Gastrocnemius medialis (tissue), 4 donors: Measurements from ENCODE around the gene GIMAP8. TPM values are rescaled to one million over a fixed set of nuclear protein-coding genes. Genes with fewer than 3 reads are reported as not detected.

Experiments used
- ATAC-seq, 2 donors: fragments of 150-250 bp; one replicate each; pipeline ENCODE4 v1.9.1; 2016
- DNase-seq, 2 donors: peaks; one replicate each; pipeline ENCODE4 v3.0.0-alpha.2; 2019
- H3K27ac ChIP-seq, 4 donors: fragments of 200-600 bp; sonication (generic); 1 replicate in 1 of 4; 2 replicates in 3 of 4; pipeline ENCODE4 v1.5.1; 2016 to 2018; ENCODE audit warnings: mild to moderate bottlenecking in 2 of 4, moderate library complexity in 1 of 4
- H3K27me3 ChIP-seq, 3 donors: fragments of 200-600 bp; sonication (generic) in 2 of 3; 1 replicate in 1 of 3; 2 replicates in 2 of 3; pipeline versions ENCODE4 v1.5.1 to v1.6.0; 2016 to 2019; ENCODE audit warnings: mild to moderate bottlenecking in 1 of 3, moderate library complexity in 1 of 3
- H3K36me3 ChIP-seq, 2 donors: fragments of 200-600 bp; sonication (generic) in 1 of 2; one replicate each; pipeline ENCODE4 v1.5.1; 2017 to 2018
- H3K4me1 ChIP-seq, 2 donors: fragments of 200-600 bp; sonication (generic) in 1 of 2; one replicate each; pipeline ENCODE4 v1.5.1; 2016 to 2017; ENCODE audit warnings: mild to moderate bottlenecking in 2 of 2
- H3K4me3 ChIP-seq, 4 donors: fragments of 200-600 bp; sonication (generic) in 3 of 4; 1 replicate in 1 of 4; 2 replicates in 3 of 4; pipeline ENCODE4 v1.5.1; 2016 to 2019; ENCODE audit warnings: mild to moderate bottlenecking in 2 of 4
- H3K9me3 ChIP-seq, 3 donors: fragments of 200-600 bp; sonication (generic) in 2 of 3; 1 replicate in 1 of 3; 2 replicates in 2 of 3; pipeline ENCODE4 v1.5.1; 2016 to 2019
- POLR2A ChIP-seq, 2 donors: fragments of 450-650 bp; IDR thresholded peaks; one replicate each; pipeline ENCODE4 v1.6.1; 2017; ENCODE audit warnings: antibody characterized with exemption in 2 of 2, mild to moderate bottlenecking in 2 of 2, moderate library complexity in 2 of 2
- in situ Hi-C, 4 donors: fragments of 200-750 bp; cut with MboI; loops; one replicate each; pipeline versions ENCODE4 v1.15.0 to v1.8.0; 2017; ENCODE audit warnings: low sequenced_read_pairs in 4 of 4
- intact Hi-C: fragments of 100-400 bp; cut with DNase I; formaldehyde crosslinking; loops from one replicate; pipeline ENCODE4 v1.15.1; 2023; ENCODE audit warnings: low total_unique reads
- total RNA-seq, 4 donors: library from RNA; depleted of rRNA; stranded (reverse); fragments of >200 nt; gene quantifications; one replicate each; pipeline versions ENCODE4 v1.1.0 to v1.2.3, GENCODE V29; 2016
- TF ChIP-seq, protein P1 (sequence below), 5 experiments: fragments of 450-650 bp in 3 of 5; fragments of 200-600 bp in 2 of 5; sonication (generic) in 2 of 5; IDR thresholded peaks in 4 of 5; conservative IDR thresholded peaks in 1 of 5; 1 replicate in 4 of 5; 2 replicates in 1 of 5; pipeline ENCODE4 v1.5.1; 2016 to 2019; ENCODE audit warnings: antibody characterized with exemption in 5 of 5, mild to moderate bottlenecking in 3 of 5, moderate library complexity in 3 of 5

Gene GIMAP8
- total RNA-seq, 4 donors from 2014 or later: 5.4 to 10.4 (median 7.1) TPM

GRCh38 chr7:150420987-150421674 lies 29.3 kb upstream of the GIMAP8 start:
- peak; percentile 57 to 65 for DNase-seq
- TF ChIP-seq POLR2A (IDR thresholded peaks at IDR 0.05): no peak
- TF ChIP-seq, protein P1, sequence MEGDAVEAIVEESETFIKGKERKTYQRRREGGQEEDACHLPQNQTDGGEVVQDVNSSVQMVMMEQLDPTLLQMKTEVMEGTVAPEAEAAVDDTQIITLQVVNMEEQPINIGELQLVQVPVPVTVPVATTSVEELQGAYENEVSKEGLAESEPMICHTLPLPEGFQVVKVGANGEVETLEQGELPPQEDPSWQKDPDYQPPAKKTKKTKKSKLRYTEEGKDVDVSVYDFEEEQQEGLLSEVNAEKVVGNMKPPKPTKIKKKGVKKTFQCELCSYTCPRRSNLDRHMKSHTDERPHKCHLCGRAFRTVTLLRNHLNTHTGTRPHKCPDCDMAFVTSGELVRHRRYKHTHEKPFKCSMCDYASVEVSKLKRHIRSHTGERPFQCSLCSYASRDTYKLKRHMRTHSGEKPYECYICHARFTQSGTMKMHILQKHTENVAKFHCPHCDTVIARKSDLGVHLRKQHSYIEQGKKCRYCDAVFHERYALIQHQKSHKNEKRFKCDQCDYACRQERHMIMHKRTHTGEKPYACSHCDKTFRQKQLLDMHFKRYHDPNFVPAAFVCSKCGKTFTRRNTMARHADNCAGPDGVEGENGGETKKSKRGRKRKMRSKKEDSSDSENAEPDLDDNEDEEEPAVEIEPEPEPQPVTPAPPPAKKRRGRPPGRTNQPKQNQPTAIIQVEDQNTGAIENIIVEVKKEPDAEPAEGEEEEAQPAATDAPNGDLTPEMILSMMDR (IDR thresholded peaks at IDR 0.05 in 4 of 5, conservative IDR thresholded peaks at IDR 0.05 in 1 of 5): peak; percentile 66 to 94 (median 77)
- peak; percentile 97 to 99 for ATAC-seq
- in situ Hi-C loops: loop anchor here in 2 of 4 donors (25.0 kb wide), 1 partner anchor 134 kb away; no protein-coding TSS in a partner anchor
- Histone ChIP-seq H3K36me3 (no peaks in the 10 kb centered on the region), H3K27ac (no peak overlapping the region), H3K27me3 (no peaks in the 10 kb centered on the region), H3K4me3 (peak overlapping the region in 1 of 4 donors; percentile 32), H3K4me1 (no peaks in the 10 kb centered on the region), H3K9me3 (no peaks in the 10 kb centered on the region)
- intact Hi-C loops: loop anchor here (1.0 to 2.0 kb wide), 3 partner anchors 16 to 135 kb away; a partner anchor contains a TSS

- in situ Hi-C loops: loop anchor here in 2 of 4 donors (25.0 kb wide), 1 partner anchor 135 kb away; no protein-coding TSS in a partner anchor
- Histone ChIP-seq H3K36me3 (no peaks in the 10 kb centered on the region), H3K4me3 (no peak overlapping the region), H3K9me3 (no peaks in the 10 kb centered on the region), H3K27ac (no peak overlapping the region), H3K27me3 (no peaks in the 10 kb centered on the region), H3K4me1 (no peaks in the 10 kb centered on the region)
- DNase-seq (no peak), ATAC-seq (no peak)
- TF ChIP-seq, protein P1 (IDR thresholded peaks at IDR 0.05 in 4 of 5, conservative IDR thresholded peaks at IDR 0.05 in 1 of 5): no peak
- no peak for TF ChIP-seq POLR2A (IDR thresholded peaks at IDR 0.05)
- intact Hi-C loops: loop anchor here (1.0 to 2.0 kb wide), 3 partner anchors 17 to 136 kb away; a partner anchor contains a TSS
Observed at GRCh38 chr7:150421831-150422230, 28.6 kb upstream of the GIMAP8 start.

GRCh38 chr7:150425670-150426069 lies 24.8 kb upstream of the GIMAP8 start:
- intact Hi-C loops: no loop called here
- no peak overlapping the region for H3K27ac ChIP-seq
- no peak for ATAC-seq
- H3K27me3 ChIP-seq: no peaks in the 10 kb centered on the region
- DNase-seq: no peak
- no peaks in the 10 kb centered on the region for H3K9me3 ChIP-seq
- no peaks in the 10 kb centered on the region for H3K36me3 ChIP-seq
- H3K4me1 ChIP-seq: no peaks in the 10 kb centered on the region
- H3K4me3 ChIP-seq: no peak overlapping the region
- in situ Hi-C loops: no loop called here
- TF ChIP-seq, protein P1 (IDR thresholded peaks at IDR 0.05 in 4 of 5, conservative IDR thresholded peaks at IDR 0.05 in 1 of 5): no peak
- TF ChIP-seq POLR2A (IDR thresholded peaks at IDR 0.05): no peak

- Histone ChIP-seq H3K4me3 (no peak overlapping the region), H3K9me3 (no peaks in the 10 kb centered on the region), H3K27ac (no peak overlapping the region), H3K36me3 (no peaks in the 10 kb centered on the region), H3K27me3 (no peaks in the 10 kb centered on the region), H3K4me1 (no peaks in the 10 kb centered on the region)
- intact Hi-C loops (no loop called here), in situ Hi-C loops (no loop called here)
- no peak for TF ChIP-seq POLR2A (IDR thresholded peaks at IDR 0.05)
- ATAC-seq (no peak), DNase-seq (no peak)
Observed at GRCh38 chr7:150428671-150429451, 21.6 kb upstream of the GIMAP8 start.

- intact Hi-C loops (no loop called here), in situ Hi-C loops (no loop called here)
- Histone ChIP-seq H3K4me3 (no peak overlapping the region), H3K4me1 (no peaks in the 10 kb centered on the region), H3K27ac (no peak overlapping the region), H3K36me3 (no peaks in the 10 kb centered on the region), H3K27me3 (no peaks in the 10 kb centered on the region), H3K9me3 (no peaks in the 10 kb centered on the region)
- no peak for TF ChIP-seq POLR2A (IDR thresholded peaks at IDR 0.05)
- TF ChIP-seq, protein P1 (IDR thresholded peaks at IDR 0.05 in 4 of 5, conservative IDR thresholded peaks at IDR 0.05 in 1 of 5): no peak
- ATAC-seq: no peak
- no peak for DNase-seq
Observed at GRCh38 chr7:150429699-150430098, 20.7 kb upstream of the GIMAP8 start.
